VCaP (cell line): ENCODE data around the gene MBD2.
"Not testable (repeated sequence)": the region's sequence is repeated elsewhere in the genome, so short reads cannot be mapped to it uniquely, and the experiment has no call there.

Source experiments
- H3K27ac ChIP-seq: fragments of 450-650 bp; 2 replicates; pipeline ENCODE4 v1.5.1; 2017
- CTCF ChIP-seq: fragments of 450-650 bp; conservative IDR thresholded peaks from 2 replicates; pipeline ENCODE4 v1.5.1; 2017; ENCODE audit warnings: mild to moderate bottlenecking, moderate library complexity

Gene MBD2

GRCh38 chr18:54260396-54261072, 36.1 kb upstream of the MBD2 start:
- H3K27ac ChIP-seq, result 0 out of 2 replicates have a peak overlapping the region, but pooled peaks have one; percentile 5
- TF ChIP-seq CTCF, result no peak

DNA sequence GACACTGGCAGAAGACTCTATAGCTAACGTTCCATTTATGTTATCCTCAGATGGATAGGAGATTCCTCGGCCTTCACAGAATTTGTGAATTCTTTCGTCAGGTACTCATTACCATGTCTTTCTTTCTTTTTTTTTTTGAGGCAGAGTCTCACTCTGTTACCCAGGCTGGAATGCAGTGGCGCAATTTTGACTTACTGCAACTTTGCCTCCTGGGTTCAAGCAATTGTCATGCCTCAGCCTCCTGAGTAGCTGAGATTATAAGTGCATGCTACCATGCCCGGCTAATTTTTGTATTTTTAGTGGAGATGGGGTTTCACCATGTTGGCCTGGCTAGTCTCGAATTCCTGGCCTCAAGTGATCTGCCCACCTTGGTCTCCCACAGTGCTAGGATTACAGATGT, 33.3 kb upstream of the MBD2 start:
- not testable (repeated sequence) for H3K27ac ChIP-seq

DNA sequence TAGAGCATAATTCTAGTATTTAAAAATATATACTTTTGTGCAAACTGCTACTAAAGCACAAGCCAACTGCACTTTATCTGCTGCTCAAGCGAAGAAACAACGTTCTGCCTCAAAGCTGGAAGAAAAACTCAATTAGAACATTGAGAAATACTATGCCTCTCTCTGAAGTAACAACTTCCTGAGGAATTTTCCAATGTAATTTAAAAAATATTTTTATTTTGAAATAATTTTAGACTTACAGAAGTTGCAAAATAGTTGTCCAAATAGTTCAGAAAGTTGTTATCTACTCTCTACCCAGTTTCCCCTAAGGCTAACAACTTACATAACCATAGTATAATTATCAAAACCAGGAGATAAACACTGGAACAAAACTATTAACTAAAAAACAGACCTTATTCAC, 32.5 kb upstream of the MBD2 start:
- no peak for TF ChIP-seq CTCF
- no peak overlapping the region for H3K27ac ChIP-seq

- peak overlapping the region; percentile 75 for H3K27ac ChIP-seq
- TF ChIP-seq CTCF, result no peak
Measured at GRCh38 chr18:54255141-54255540, 30.7 kb upstream of the MBD2 start.

GRCh38 chr18:54254265-54254758, 29.8 kb upstream of the MBD2 start:
- TF ChIP-seq CTCF, result no peak
- peak overlapping the region; percentile 75 for H3K27ac ChIP-seq

DNA sequence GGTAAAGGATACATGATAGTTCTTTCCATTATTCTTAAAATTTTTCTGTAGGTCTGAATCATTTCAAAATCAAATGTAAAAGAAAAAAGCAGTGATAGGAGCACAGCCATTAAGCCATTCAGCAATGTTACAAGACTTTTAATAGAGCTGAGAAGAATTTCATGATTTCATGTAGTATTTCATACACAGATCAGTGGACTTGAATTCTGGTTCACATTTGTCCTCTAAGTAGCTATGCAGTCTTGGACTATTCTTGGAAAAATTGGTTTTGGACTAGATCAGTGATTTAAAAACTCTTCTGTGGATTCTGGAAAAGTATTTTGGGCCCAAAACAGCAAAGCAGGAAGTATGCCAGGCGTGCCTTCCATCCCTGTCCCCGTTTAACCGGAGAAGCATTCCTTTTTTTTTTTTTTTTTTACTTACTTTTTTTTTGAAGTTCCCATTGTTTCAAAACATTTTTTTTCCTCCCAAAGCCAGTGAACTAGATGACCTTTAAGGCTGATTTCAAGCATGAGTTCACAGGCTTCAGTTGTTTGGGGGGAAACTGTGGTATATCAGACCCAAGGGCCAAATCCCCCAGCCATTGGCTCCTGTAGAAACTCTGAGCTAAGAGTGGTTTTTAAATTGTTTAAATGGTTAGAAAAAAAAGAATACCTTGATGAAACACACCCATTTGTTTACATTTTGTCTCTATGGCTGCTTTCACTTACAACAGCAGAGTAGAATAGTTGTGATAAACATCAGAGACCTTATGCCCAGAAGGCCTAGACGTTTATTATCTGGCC, 27.3 kb upstream of the MBD2 start:
- no peak for TF ChIP-seq CTCF
- no peak overlapping the region for H3K27ac ChIP-seq

- no peak overlapping the region for H3K27ac ChIP-seq
- TF ChIP-seq CTCF, result no peak
Measured at GRCh38 chr18:54250846-54251261, 26.4 kb upstream of the MBD2 start.
